Osteoblast (primary cell): ENCODE measurements around the gene TSPAN5. TPM values are rescaled to one million over a fixed set of nuclear protein-coding genes. Genes with fewer than 3 reads are reported as not detected.

ENCODE experiments used
- DNase-seq: peaks from one replicate; pipeline ENCODE4 v3.0.0; 2011; ENCODE audit warnings: low spot score, mixed read lengths; ENCODE audit not compliant: insufficient read length; ENCODE audit errors: missing footprints
- H2AFZ ChIP-seq: 2 replicates; pipeline ENCODE4 v1.6.0; 2011; ENCODE audit warnings: mild to moderate bottlenecking, low read length
- H3K27ac ChIP-seq: 2 replicates; pipeline ENCODE4 v1.5.1; 2011; ENCODE audit warnings: mild to moderate bottlenecking, low read depth, low read length, moderate library complexity
- H3K27me3 ChIP-seq: 2 replicates; pipeline ENCODE4 v1.6.0; 2012; ENCODE audit warnings: mild to moderate bottlenecking, control low read depth, inconsistent platforms, low read length, moderate library complexity; ENCODE audit not compliant: insufficient read depth
- H3K36me3 ChIP-seq: 2 replicates; pipeline ENCODE4 v1.5.1; 2011; ENCODE audit warnings: mild to moderate bottlenecking, low read length, control low read depth, moderate library complexity; ENCODE audit not compliant: insufficient read depth
- H3K4me1 ChIP-seq: 2 replicates; pipeline ENCODE4 v1.5.1; 2011; ENCODE audit warnings: mild to moderate bottlenecking, low read length, control low read depth, moderate library complexity; ENCODE audit not compliant: insufficient read depth
- H3K4me2 ChIP-seq: 2 replicates; pipeline ENCODE4 v1.6.0; 2011; ENCODE audit warnings: mild to moderate bottlenecking, low read length; ENCODE audit not compliant: insufficient read depth
- H3K4me3 ChIP-seq: fragments of 200-600 bp; sonication (generic); 3 replicates; pipeline ENCODE4 v1.5.1; 2012; ENCODE audit warnings: mild to moderate bottlenecking, low read length, inconsistent platforms; ENCODE audit not compliant: insufficient read depth
- H3K79me2 ChIP-seq: 2 replicates; pipeline ENCODE4 v1.6.0; 2012; ENCODE audit warnings: mild to moderate bottlenecking, low read length, control low read depth, inconsistent platforms; ENCODE audit not compliant: insufficient read depth
- H3K9me3 ChIP-seq: 2 replicates; pipeline ENCODE4 v1.5.1; 2011; ENCODE audit warnings: low read depth, low read length, control low read depth
- H4K20me1 ChIP-seq: 2 replicates; pipeline ENCODE4 v1.6.0; 2012; ENCODE audit warnings: mild to moderate bottlenecking, low read length, control low read depth; ENCODE audit not compliant: insufficient read depth
- total RNA-seq: library from RNA; depleted of rRNA; stranded (reverse); fragments of >200 nt; gene quantifications from 2 replicates; pipeline ENCODE4 v1.2.3, GENCODE V29; 2012
- TF ChIP-seq, protein P1 (sequence below): IDR thresholded peaks from 2 replicates; pipeline ENCODE4 v1.5.1; 2011; ENCODE audit warnings: mild to moderate bottlenecking, low read depth, low read length, moderate library complexity; ENCODE audit errors: extremely low read depth

Gene TSPAN5
- total RNA-seq, 1 donor = 36.9 TPM

GRCh38 chr4:98673978-98674377 is 15.6 kb upstream of the TSPAN5 start:
- no peaks in the 10 kb centered on the region for H3K27me3 ChIP-seq
- no peaks in the 10 kb centered on the region for H3K9me3 ChIP-seq
- TF ChIP-seq, protein P1, sequence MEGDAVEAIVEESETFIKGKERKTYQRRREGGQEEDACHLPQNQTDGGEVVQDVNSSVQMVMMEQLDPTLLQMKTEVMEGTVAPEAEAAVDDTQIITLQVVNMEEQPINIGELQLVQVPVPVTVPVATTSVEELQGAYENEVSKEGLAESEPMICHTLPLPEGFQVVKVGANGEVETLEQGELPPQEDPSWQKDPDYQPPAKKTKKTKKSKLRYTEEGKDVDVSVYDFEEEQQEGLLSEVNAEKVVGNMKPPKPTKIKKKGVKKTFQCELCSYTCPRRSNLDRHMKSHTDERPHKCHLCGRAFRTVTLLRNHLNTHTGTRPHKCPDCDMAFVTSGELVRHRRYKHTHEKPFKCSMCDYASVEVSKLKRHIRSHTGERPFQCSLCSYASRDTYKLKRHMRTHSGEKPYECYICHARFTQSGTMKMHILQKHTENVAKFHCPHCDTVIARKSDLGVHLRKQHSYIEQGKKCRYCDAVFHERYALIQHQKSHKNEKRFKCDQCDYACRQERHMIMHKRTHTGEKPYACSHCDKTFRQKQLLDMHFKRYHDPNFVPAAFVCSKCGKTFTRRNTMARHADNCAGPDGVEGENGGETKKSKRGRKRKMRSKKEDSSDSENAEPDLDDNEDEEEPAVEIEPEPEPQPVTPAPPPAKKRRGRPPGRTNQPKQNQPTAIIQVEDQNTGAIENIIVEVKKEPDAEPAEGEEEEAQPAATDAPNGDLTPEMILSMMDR = no peak
- H3K36me3 ChIP-seq = no peaks in the 10 kb centered on the region
- no peaks in the 10 kb centered on the region for H3K79me2 ChIP-seq
- no peaks in the 10 kb centered on the region for H3K4me1 ChIP-seq
- DNase-seq = no peak
- H3K4me2 ChIP-seq = no peak overlapping the region
- H2AFZ ChIP-seq = no peak overlapping the region
- no peaks in the 10 kb centered on the region for H4K20me1 ChIP-seq
- H3K4me3 ChIP-seq = no peak overlapping the region
- no peak overlapping the region for H3K27ac ChIP-seq

GRCh38 chr4:98673288-98673644 is 14.9 kb upstream of the TSPAN5 start:
- H3K27me3 ChIP-seq = no peaks in the 10 kb centered on the region
- H3K36me3 ChIP-seq = no peaks in the 10 kb centered on the region
- no peaks in the 10 kb centered on the region for H3K79me2 ChIP-seq
- no peak for DNase-seq
- H3K4me3 ChIP-seq = no peak overlapping the region
- H3K9me3 ChIP-seq = no peaks in the 10 kb centered on the region
- H3K4me1 ChIP-seq = no peaks in the 10 kb centered on the region
- no peak overlapping the region for H3K4me2 ChIP-seq
- H3K27ac ChIP-seq = no peak overlapping the region
- TF ChIP-seq, protein P1 = no peak
- H4K20me1 ChIP-seq = no peaks in the 10 kb centered on the region
- H2AFZ ChIP-seq = no peak overlapping the region

DNA sequence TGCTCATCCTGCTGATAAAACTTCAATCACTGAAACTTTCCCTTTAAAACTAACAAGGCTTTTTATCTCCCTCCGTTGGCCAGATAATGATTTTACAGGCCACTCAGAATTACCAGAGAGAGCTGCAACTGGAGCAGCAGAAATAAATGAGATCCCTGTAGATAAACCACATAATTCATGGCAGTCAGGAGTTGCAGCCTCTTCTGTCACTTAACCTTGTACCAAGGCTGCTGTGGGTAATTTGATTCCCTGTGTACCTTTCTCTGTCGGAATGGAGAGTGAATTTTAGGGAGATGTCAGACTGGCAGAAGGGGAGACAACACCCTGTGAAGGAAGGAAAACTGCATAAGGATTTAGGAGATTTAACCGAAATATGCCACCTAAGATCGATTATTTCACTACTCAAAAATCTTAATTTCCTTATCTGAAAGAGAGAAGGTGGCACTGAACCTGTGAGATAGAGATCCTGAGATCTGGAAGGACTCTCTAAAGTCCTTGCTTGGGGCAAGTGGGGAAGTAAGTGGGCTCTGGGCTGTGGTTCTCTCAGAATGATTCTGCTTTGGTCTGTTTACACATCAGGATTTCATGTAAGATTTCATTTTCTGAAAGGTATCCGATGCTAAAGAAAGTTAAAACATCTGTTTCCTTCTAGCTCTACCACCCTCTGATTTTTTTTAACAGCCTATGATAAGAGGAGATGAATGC is 14.3 kb upstream of the TSPAN5 start:
- no peaks in the 10 kb centered on the region for H3K36me3 ChIP-seq
- H3K27ac ChIP-seq = no peak overlapping the region
- no peak overlapping the region for H2AFZ ChIP-seq
- no peak overlapping the region for H3K4me3 ChIP-seq
- TF ChIP-seq, protein P1 = no peak
- no peak for DNase-seq
- H3K27me3 ChIP-seq = no peaks in the 10 kb centered on the region
- H3K9me3 ChIP-seq = no peaks in the 10 kb centered on the region
- no peak overlapping the region for H3K4me2 ChIP-seq
- H4K20me1 ChIP-seq = no peaks in the 10 kb centered on the region
- H3K4me1 ChIP-seq = no peaks in the 10 kb centered on the region
- no peaks in the 10 kb centered on the region for H3K79me2 ChIP-seq

- no peak for DNase-seq
- TF ChIP-seq, protein P1 = no peak
- Histone ChIP-seq H3K4me2 (no peak overlapping the region), H3K27ac (no peak overlapping the region), H3K4me1 (no peaks in the 10 kb centered on the region), H3K79me2 (no peaks in the 10 kb centered on the region), H3K27me3 (no peaks in the 10 kb centered on the region), H3K9me3 (no peaks in the 10 kb centered on the region), H2AFZ (no peak overlapping the region), H3K4me3 (no peak overlapping the region), H3K36me3 (no peaks in the 10 kb centered on the region), H4K20me1 (no peaks in the 10 kb centered on the region)
Measured at GRCh38 chr4:98671131-98671530, 12.7 kb upstream of the TSPAN5 start.
